H9 (cell line): ENCODE measurements around the gene MRPL43. TPM values are rescaled to one million over a fixed set of nuclear protein-coding genes. Genes with fewer than 3 reads are reported as not detected.

Experiments
- DNase-seq: peaks from one replicate; pipeline ENCODE4 v3.0.0-alpha.2; 2017
- H2AFZ ChIP-seq: one replicate; pipeline ENCODE4 v1.6.1; 2013; ENCODE audit warnings: mild to moderate bottlenecking, low read length, control low read depth, moderate library complexity
- H2AK5ac ChIP-seq: 2 replicates; pipeline ENCODE4 v1.6.1; 2013; ENCODE audit warnings: low read length, control low read depth, mixed read lengths; ENCODE audit not compliant: insufficient read length
- H2BK120ac ChIP-seq: one replicate; pipeline ENCODE4 v1.6.1; 2013; ENCODE audit warnings: low read depth, mild to moderate bottlenecking, low read length, control low read depth, inconsistent platforms; ENCODE audit not compliant: poor library complexity, severe bottlenecking
- H2BK12ac ChIP-seq: 2 replicates; pipeline ENCODE4 v1.6.1; 2013; ENCODE audit warnings: low read length, control low read depth, mixed read lengths, low read depth; ENCODE audit not compliant: insufficient read length
- H2BK15ac ChIP-seq: 2 replicates; pipeline ENCODE4 v1.6.1; 2013; ENCODE audit warnings: low read depth, low read length, control low read depth
- H2BK20ac ChIP-seq: one replicate; pipeline ENCODE4 v1.6.1; 2013; ENCODE audit warnings: low read depth, mild to moderate bottlenecking, low read length, control low read depth, inconsistent platforms; ENCODE audit not compliant: poor library complexity, severe bottlenecking
- H2BK5ac ChIP-seq: 2 replicates; pipeline ENCODE4 v1.6.1; 2013; ENCODE audit warnings: low read length, control low read depth, mixed read lengths; ENCODE audit not compliant: insufficient read length
- H3K14ac ChIP-seq: 2 replicates; pipeline ENCODE4 v1.6.1; 2013; ENCODE audit warnings: low read length, control low read depth; ENCODE audit not compliant: insufficient read depth
- H3K18ac ChIP-seq: 2 replicates; pipeline ENCODE4 v1.6.1; 2013; ENCODE audit warnings: low read depth, mild to moderate bottlenecking, mixed read lengths, low read length, control low read depth; ENCODE audit not compliant: insufficient read length
- H3K23ac ChIP-seq: 2 replicates; pipeline ENCODE4 v1.6.1; 2013; ENCODE audit warnings: low read length, control low read depth, mixed read lengths, low read depth; ENCODE audit not compliant: insufficient read length
- H3K23me2 ChIP-seq: 2 replicates; pipeline ENCODE4 v1.6.1; 2013; ENCODE audit warnings: low read depth, mild to moderate bottlenecking, mixed read lengths, low read length, control low read depth; ENCODE audit not compliant: insufficient read length, poor library complexity, severe bottlenecking
- H3K27ac ChIP-seq: 2 replicates; pipeline ENCODE4 v1.5.1; 2013; ENCODE audit warnings: low read length, control low read depth, mixed read lengths, low read depth; ENCODE audit not compliant: insufficient read length
- H3K27me3 ChIP-seq: 2 replicates; pipeline ENCODE4 v1.6.1; 2013; ENCODE audit warnings: low read length, control low read depth, inconsistent platforms; ENCODE audit not compliant: insufficient read depth
- H3K4ac ChIP-seq: 2 replicates; pipeline ENCODE4 v1.6.1; 2013; ENCODE audit warnings: low read depth, mild to moderate bottlenecking, control low read depth, inconsistent platforms, low read length, moderate library complexity
- H3K4me1 ChIP-seq: 2 replicates; pipeline ENCODE4 v1.6.1; 2013; ENCODE audit warnings: low read length, control low read depth, inconsistent platforms; ENCODE audit not compliant: insufficient read depth
- H3K4me2 ChIP-seq: 2 replicates; pipeline ENCODE4 v1.6.1; 2013; ENCODE audit warnings: low read length, control low read depth, mixed read lengths; ENCODE audit not compliant: insufficient read length, insufficient read depth
- H3K56ac ChIP-seq: 2 replicates; pipeline ENCODE4 v1.6.1; 2013; ENCODE audit warnings: low read depth, mild to moderate bottlenecking, mixed read lengths, low read length, control low read depth; ENCODE audit not compliant: insufficient read length
- H3K79me1 ChIP-seq: 2 replicates; pipeline ENCODE4 v1.6.1; 2013; ENCODE audit warnings: low read depth, mild to moderate bottlenecking, moderate library complexity, low read length, control low read depth, inconsistent platforms; ENCODE audit not compliant: insufficient read depth, poor library complexity, severe bottlenecking
- H3K79me2 ChIP-seq: 2 replicates; pipeline ENCODE4 v1.6.1; 2013; ENCODE audit warnings: low read length, control low read depth, inconsistent platforms; ENCODE audit not compliant: insufficient read depth
- H3K9ac ChIP-seq: 2 replicates; pipeline ENCODE4 v1.6.1; 2013; ENCODE audit warnings: low read length, control low read depth, mixed read lengths; ENCODE audit not compliant: insufficient read length; ENCODE audit errors: extremely low read depth
- H3K9me3 ChIP-seq: one replicate; pipeline ENCODE4 v1.6.1; 2013; ENCODE audit warnings: low read depth, low read length, inconsistent platforms; ENCODE audit not compliant: control insufficient read depth
- H3T11ph ChIP-seq: one replicate; pipeline ENCODE4 v1.6.1; 2013; ENCODE audit warnings: mild to moderate bottlenecking, low read length, control low read depth, inconsistent platforms
- H4K20me1 ChIP-seq: one replicate; pipeline ENCODE4 v1.6.1; 2013; ENCODE audit not compliant: control insufficient read depth, insufficient read length, insufficient read depth
- H4K5ac ChIP-seq: 2 replicates; pipeline ENCODE4 v1.6.1; 2013; ENCODE audit warnings: low read depth, mild to moderate bottlenecking, mixed read lengths, low read length, control low read depth; ENCODE audit not compliant: insufficient read length
- H4K8ac ChIP-seq: replicated peaks from 2 replicates; pipeline ENCODE4 v1.6.1; 2013; ENCODE audit warnings: low read length, control low read depth, mixed read lengths, low read depth; ENCODE audit not compliant: insufficient read length
- H4K91ac ChIP-seq: 2 replicates; pipeline ENCODE4 v1.6.1; 2013; ENCODE audit warnings: low read depth, mild to moderate bottlenecking, moderate library complexity, mixed read lengths, low read length, control low read depth; ENCODE audit not compliant: insufficient read length
- H3K27ac Mint-ChIP-seq, 3 experiments: 2 replicates in 2 of 3; 3 replicates in 1 of 3; pipeline ENCODE4 v1.8.0; 2020 to 2021; ENCODE audit warnings: mixed read lengths in 3 of 3, mild to moderate bottlenecking in 1 of 3, moderate library complexity in 1 of 3
- H3K27me3 Mint-ChIP-seq: 2 replicates; pipeline ENCODE4 v1.8.0; 2021; ENCODE audit warnings: low read depth, mild to moderate bottlenecking, moderate library complexity, mixed read lengths
- H3K36me3 Mint-ChIP-seq, 3 experiments: 2 replicates in 2 of 3; 3 replicates in 1 of 3; pipeline ENCODE4 v1.8.0; 2020 to 2021; ENCODE audit warnings: low read depth in 3 of 3, mixed read lengths in 3 of 3; ENCODE audit not compliant: insufficient read depth in 1 of 3
- H3K4me1 Mint-ChIP-seq, 2 experiments: 2 replicates each; pipeline ENCODE4 v1.8.0; 2020; ENCODE audit warnings: mixed read lengths in 2 of 2
- H3K4me3 Mint-ChIP-seq, 2 experiments: 2 replicates in 1 of 2; 3 replicates in 1 of 2; pipeline ENCODE4 v1.8.0; 2020 to 2021; ENCODE audit warnings: mild to moderate bottlenecking in 2 of 2, mixed read lengths in 2 of 2, moderate library complexity in 1 of 2
- H3K9me3 Mint-ChIP-seq, 2 experiments: 2 replicates in 1 of 2; 3 replicates in 1 of 2; pipeline ENCODE4 v1.8.0; 2020; ENCODE audit warnings: mild to moderate bottlenecking in 2 of 2, mixed read lengths in 2 of 2, moderate library complexity in 1 of 2
- WGBS: extraction: QIAGEN DNeasy Blood & Tissue Kit; methylation state at CpG from one replicate; pipeline ENCODE4 v1.1.7; 2013; ENCODE audit warnings: missing lambda C conversion rate, low lambda C conversion rate, mixed read lengths; ENCODE audit not compliant: insufficient read length; ENCODE audit errors: extremely low coverage; 5-methylcytosine and 5-hydroxymethylcytosine counted together
- total RNA-seq: library from RNA; stranded (reverse); gene quantifications from 2 replicates; pipeline ENCODE4 v1.2.1, GENCODE V29; 2021
- TF ChIP-seq, protein P1 (sequence below): fragments of 200-600 bp; sonication (generic); conservative IDR thresholded peaks from 3 replicates; pipeline ENCODE4 v1.8.0; 2021; ENCODE audit warnings: antibody characterized with exemption, mild to moderate bottlenecking

MRPL43 gene
- total RNA-seq, 1 experiment from 2014 or later = 70.3 TPM

- Mint-ChIP-seq H3K4me1 (no peaks in the 10 kb centered on the region), H3K27ac (no peak overlapping the region), H3K4me3 (no peak overlapping the region), H3K36me3 (peaks cover 3 to 24% (median 21%) of the 10 kb centered on the region in 3 experiments; a peak in 6 of 7 replicates), H3K27me3 (no peaks in the 10 kb centered on the region; the same call in 1 of the 2 replicates), H3K9me3 (no peaks in the 10 kb centered on the region; a peak in 1 of 5 replicates)
- Histone ChIP-seq H3T11ph (no peak overlapping the region), H3K79me1 (no peaks in the 10 kb centered on the region), H2BK15ac (no peak overlapping the region), H3K23me2 (no peaks in the 10 kb centered on the region), H3K9me3 (no peaks in the 10 kb centered on the region), H3K23ac (no peak overlapping the region), H3K4me1 (no peaks in the 10 kb centered on the region), H2BK120ac (no peak overlapping the region), H4K8ac (no peak overlapping the region), H2BK20ac (no peak overlapping the region), H3K9ac (no peak overlapping the region), H4K5ac (no peak overlapping the region), H4K91ac (no peak overlapping the region), H3K27ac (no peak overlapping the region), H3K4me2 (no peak overlapping the region), H3K14ac (no peak overlapping the region), H4K20me1 (no peaks in the 10 kb centered on the region), H3K4ac (no peak overlapping the region), H2BK5ac (no peak overlapping the region), H2AK5ac (no peak overlapping the region), H2AFZ (no peak overlapping the region), H3K56ac (no peak overlapping the region), H3K27me3 (no peaks in the 10 kb centered on the region), H3K79me2 (no peaks in the 10 kb centered on the region), H3K18ac (no peak overlapping the region), H2BK12ac (no peak overlapping the region)
- no CpG with 5 or more reads among the region's 13 CpGs for WGBS
- DNase-seq = no peak
- TF ChIP-seq, protein P1, sequence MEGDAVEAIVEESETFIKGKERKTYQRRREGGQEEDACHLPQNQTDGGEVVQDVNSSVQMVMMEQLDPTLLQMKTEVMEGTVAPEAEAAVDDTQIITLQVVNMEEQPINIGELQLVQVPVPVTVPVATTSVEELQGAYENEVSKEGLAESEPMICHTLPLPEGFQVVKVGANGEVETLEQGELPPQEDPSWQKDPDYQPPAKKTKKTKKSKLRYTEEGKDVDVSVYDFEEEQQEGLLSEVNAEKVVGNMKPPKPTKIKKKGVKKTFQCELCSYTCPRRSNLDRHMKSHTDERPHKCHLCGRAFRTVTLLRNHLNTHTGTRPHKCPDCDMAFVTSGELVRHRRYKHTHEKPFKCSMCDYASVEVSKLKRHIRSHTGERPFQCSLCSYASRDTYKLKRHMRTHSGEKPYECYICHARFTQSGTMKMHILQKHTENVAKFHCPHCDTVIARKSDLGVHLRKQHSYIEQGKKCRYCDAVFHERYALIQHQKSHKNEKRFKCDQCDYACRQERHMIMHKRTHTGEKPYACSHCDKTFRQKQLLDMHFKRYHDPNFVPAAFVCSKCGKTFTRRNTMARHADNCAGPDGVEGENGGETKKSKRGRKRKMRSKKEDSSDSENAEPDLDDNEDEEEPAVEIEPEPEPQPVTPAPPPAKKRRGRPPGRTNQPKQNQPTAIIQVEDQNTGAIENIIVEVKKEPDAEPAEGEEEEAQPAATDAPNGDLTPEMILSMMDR = no peak
Measured at GRCh38 chr10:100978121-100978900, 9.0 kb downstream of the MRPL43 start.
